ENCODE measurements around the gene DOCK2. TPM values are rescaled to one million over a fixed set of nuclear protein-coding genes. Genes with fewer than 3 reads are reported as not detected.

The DOCK2 gene
- total and polyA plus RNA-seq, 2 of the 8 experiments (the other 6 are each of a cell fraction or from before 2014, with no cell fraction given) = 3.9 to 5.7 TPM

DNA sequence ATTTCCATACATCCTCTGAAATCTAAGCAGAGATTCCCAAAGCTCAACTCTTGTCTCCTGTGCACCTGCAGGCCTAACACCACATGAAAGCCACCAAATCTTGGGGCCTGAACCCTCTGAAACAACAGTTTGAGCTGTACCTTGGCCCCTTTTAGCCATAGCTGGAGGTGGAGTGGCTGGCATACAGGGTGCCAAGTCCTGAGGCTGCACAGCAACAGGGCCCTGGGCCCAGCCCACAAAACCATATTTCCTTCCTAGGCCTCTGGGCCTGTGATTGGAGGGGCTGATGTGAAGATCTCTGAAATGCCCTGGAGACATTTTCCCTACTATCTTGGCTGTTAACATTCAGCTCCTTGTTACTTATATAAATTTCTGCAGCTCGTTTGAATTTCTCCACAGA, 26.5 kb downstream of the DOCK2 start:
- no peak for FAIRE-seq
- Histone ChIP-seq H4K5ac (ENCODE audit: insufficient read length, low read depth, low read length) (no peak overlapping the region), H3K27ac (ENCODE audit: low read depth, low read length) (no peak overlapping the region), H2AK5ac (ENCODE audit: low read depth, low read length) (no peak overlapping the region), H2BK5ac (ENCODE audit: low read depth, low read length) (no peak overlapping the region), H3K79me2 (ENCODE audit: control insufficient read depth in 1 of 2, insufficient read depth in 2 of 2, low read length in 2 of 2) (no peaks in the 10 kb centered on the region), H2BK120ac (replicated peaks; ENCODE audit: low read depth, low read length) (no peak overlapping the region), H3K14ac (ENCODE audit: insufficient read length) (no peak overlapping the region), H3K36me3 (ENCODE audit: control insufficient read depth in 2 of 4, insufficient read depth in 4 of 4, low read length in 3 of 4) (no peaks in the 10 kb centered on the region), H3K4me2 (ENCODE audit: insufficient read depth in 1 of 2, low read depth in 2 of 2, low read length in 2 of 2) (no peak overlapping the region), H4K91ac (replicated peaks; ENCODE audit: insufficient read length, low read length) (no peak overlapping the region), H2BK15ac (ENCODE audit: low read length) (no peak overlapping the region), H4K8ac (ENCODE audit: extremely low read depth, insufficient read depth, low read length) (no peak overlapping the region), H3K23ac (ENCODE audit: insufficient read length) (no peak overlapping the region), H3K9ac (replicated peaks in 1 of 4; ENCODE audit: extremely low read depth in 1 of 4, low read depth in 3 of 4, low read length in 3 of 4) (no peak overlapping the region), H2BK12ac (ENCODE audit: low read depth, low read length) (no peak overlapping the region), H3K18ac (ENCODE audit: extremely low read depth, low read length) (no peak overlapping the region), H2AFZ (ENCODE audit: low read length) (no peak overlapping the region), H2BK20ac (ENCODE audit: low read length) (no peak overlapping the region), H3K27me3 (replicated peaks in 1 of 4; ENCODE audit: control insufficient read depth in 3 of 4, extremely low read depth in 1 of 4, insufficient read depth in 3 of 4, low read length in 3 of 4) (no peaks in the 10 kb centered on the region), H4K20me1 (replicated peaks in 1 of 2; ENCODE audit: control insufficient read depth in 1 of 2, insufficient read depth in 2 of 2, low read length in 2 of 2) (peaks cover 0 to 2% of the 10 kb centered on the region in 2 experiments), H3K4ac (replicated peaks; ENCODE audit: insufficient read length, low read depth, low read length) (no peak overlapping the region), H3K4me1 (replicated peaks in 1 of 4; ENCODE audit: control insufficient read depth in 3 of 4, insufficient read depth in 4 of 4, low read length in 3 of 4) (no peaks in the 10 kb centered on the region), H3K4me3 (ENCODE audit: extremely low read depth in 1 of 4, insufficient read depth in 2 of 4, low read depth in 3 of 4, low read length in 4 of 4) (no peak overlapping the region), H3K79me1 (ENCODE audit: low read depth, low read length) (no peaks in the 10 kb centered on the region), H3K23me2 (ENCODE audit: low read depth, low read length) (no peaks in the 10 kb centered on the region), H3K9me3 (ENCODE audit: insufficient read depth in 2 of 2, low read depth in 1 of 2, low read length in 1 of 2) (no peaks in the 10 kb centered on the region), H3K56ac (replicated peaks; ENCODE audit: insufficient read length, low read depth, low read length) (no peak overlapping the region)
- CTCF ChIA-PET (ENCODE audit: partially characterized antibody) = interaction anchor here (1.0 to 1.7 kb wide), 2 partner anchors 260 to 407 kb away, joined by 3 read pairs; no protein-coding TSS in a partner anchor
- no peak for DNase-seq (ENCODE audit: low read depth in 1 of 2, low spot score in 2 of 2)
- no peak for TF ChIP-seq HDAC2 (IDR thresholded peaks at IDR 0.05; ENCODE audit: borderline replicate concordance in 1 of 2, low read depth in 2 of 2, low read length in 2 of 2)
- TF ChIP-seq, protein P1, sequence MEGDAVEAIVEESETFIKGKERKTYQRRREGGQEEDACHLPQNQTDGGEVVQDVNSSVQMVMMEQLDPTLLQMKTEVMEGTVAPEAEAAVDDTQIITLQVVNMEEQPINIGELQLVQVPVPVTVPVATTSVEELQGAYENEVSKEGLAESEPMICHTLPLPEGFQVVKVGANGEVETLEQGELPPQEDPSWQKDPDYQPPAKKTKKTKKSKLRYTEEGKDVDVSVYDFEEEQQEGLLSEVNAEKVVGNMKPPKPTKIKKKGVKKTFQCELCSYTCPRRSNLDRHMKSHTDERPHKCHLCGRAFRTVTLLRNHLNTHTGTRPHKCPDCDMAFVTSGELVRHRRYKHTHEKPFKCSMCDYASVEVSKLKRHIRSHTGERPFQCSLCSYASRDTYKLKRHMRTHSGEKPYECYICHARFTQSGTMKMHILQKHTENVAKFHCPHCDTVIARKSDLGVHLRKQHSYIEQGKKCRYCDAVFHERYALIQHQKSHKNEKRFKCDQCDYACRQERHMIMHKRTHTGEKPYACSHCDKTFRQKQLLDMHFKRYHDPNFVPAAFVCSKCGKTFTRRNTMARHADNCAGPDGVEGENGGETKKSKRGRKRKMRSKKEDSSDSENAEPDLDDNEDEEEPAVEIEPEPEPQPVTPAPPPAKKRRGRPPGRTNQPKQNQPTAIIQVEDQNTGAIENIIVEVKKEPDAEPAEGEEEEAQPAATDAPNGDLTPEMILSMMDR (IDR thresholded peaks at IDR 0.05; ENCODE audit: control extremely low read depth in 1 of 3, insufficient read depth in 1 of 3, low read depth in 1 of 3, low read length in 3 of 3) = no peak
- POLR2A ChIA-PET (ENCODE audit: partially characterized antibody) = interaction anchor here (0.9 kb wide), 1 partner anchor 11 kb away, joined by 3 read pairs; no protein-coding TSS in a partner anchor
- 93% methylated on average over 1 of the region's 1 CpG; no CpG with 5 or more reads in 1 of the 2 experiments for WGBS, 2 experiments (ENCODE audit: extremely low coverage in 1 of 2, insufficient coverage in 1 of 2, insufficient read length in 1 of 2, insufficient replicate concordance in 2 of 2, low coverage in 1 of 2, low lambda C conversion rate in 2 of 2, missing lambda C conversion rate in 1 of 2)
